Vagina (tissue), 2 donors: ENCODE data around the gene VPS41.

ENCODE experiments used
- CTCF ChIP-seq, 3 experiments: fragments of 450-650 bp in 2 of 3; fragments of 200-600 bp in 1 of 3; sonication (generic) in 1 of 3; IDR thresholded peaks; one replicate each; pipeline ENCODE4 v1.5.1; 2017 to 2019; ENCODE audit warnings: antibody characterized with exemption in 3 of 3, mild to moderate bottlenecking in 2 of 3, moderate library complexity in 2 of 3
- POLR2A ChIP-seq, 2 donors: fragments of 450-650 bp; IDR thresholded peaks; one replicate each; pipeline ENCODE4 v1.6.1; 2017; ENCODE audit warnings: antibody characterized with exemption in 2 of 2, mild to moderate bottlenecking in 2 of 2, moderate library complexity in 2 of 2

GRCh38 chr7:38858259-38858884 lies 50.6 kb downstream of the VPS41 start:
- no peak for TF ChIP-seq CTCF (IDR thresholded peaks at IDR 0.05)
- TF ChIP-seq POLR2A (IDR thresholded peaks at IDR 0.05) = no peak
